IPS-18a (cell line): ENCODE data around the gene NUDT4.

Source experiments
- H3K27ac ChIP-seq: one replicate; pipeline ENCODE4 v1.5.1; 2013; ENCODE audit warnings: low read length
- H3K27me3 ChIP-seq: one replicate; pipeline ENCODE4 v1.6.1; 2013; ENCODE audit warnings: mild to moderate bottlenecking, low read length; ENCODE audit not compliant: control insufficient read depth, insufficient read depth
- H3K36me3 ChIP-seq: one replicate; pipeline ENCODE4 v1.6.1; 2013; ENCODE audit warnings: low read depth, low read length; ENCODE audit not compliant: control insufficient read depth
- H3K4me1 ChIP-seq: one replicate; pipeline ENCODE4 v1.6.1; 2013; ENCODE audit warnings: low read depth, low read length; ENCODE audit not compliant: control insufficient read depth
- H3K4me3 ChIP-seq: one replicate; pipeline ENCODE4 v1.5.1; 2013; ENCODE audit warnings: low read length
- H3K9ac ChIP-seq: one replicate; pipeline ENCODE4 v1.6.1; 2013; ENCODE audit warnings: mild to moderate bottlenecking, low read length, moderate library complexity
- H3K9me3 ChIP-seq: one replicate; pipeline ENCODE4 v1.6.1; 2013; ENCODE audit warnings: low read depth, low read length; ENCODE audit not compliant: control insufficient read depth

The NUDT4 gene

DNA sequence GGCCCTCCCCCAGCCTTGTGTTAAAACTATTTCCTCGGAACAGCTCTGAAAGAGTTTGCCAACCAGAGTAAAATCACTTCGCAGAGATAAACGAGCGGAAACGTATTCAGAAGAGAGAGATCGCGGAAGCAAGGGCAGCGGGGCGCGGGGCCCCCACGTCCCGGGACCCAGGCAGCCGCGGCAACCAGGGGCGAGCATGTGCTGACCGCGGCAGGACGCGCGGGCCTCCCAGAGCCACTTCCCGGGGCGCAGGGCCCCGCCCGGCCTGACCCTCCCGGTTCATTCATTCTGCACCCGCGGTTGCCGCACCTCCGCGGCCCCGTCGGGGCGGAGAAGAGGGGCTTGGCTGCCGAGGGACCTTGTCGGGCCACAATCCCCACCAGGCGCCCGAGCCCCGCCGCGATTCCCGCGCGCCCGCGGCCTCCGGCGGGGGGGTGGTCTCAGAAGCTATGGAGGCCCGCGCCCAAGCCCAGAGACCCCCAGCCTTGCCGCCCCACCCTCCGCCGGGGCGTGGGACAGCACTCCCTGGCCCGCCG, 63.4 kb downstream of the NUDT4 start:
- Histone ChIP-seq H3K27me3 (no peaks in the 10 kb centered on the region), H3K4me1 (peaks cover 18% of the 10 kb centered on the region), H3K9ac (peak overlapping the region; percentile 87), H3K36me3 (no peaks in the 10 kb centered on the region), H3K9me3 (no peaks in the 10 kb centered on the region), H3K27ac (no peak overlapping the region), H3K4me3 (peak overlapping the region; percentile 88)

DNA sequence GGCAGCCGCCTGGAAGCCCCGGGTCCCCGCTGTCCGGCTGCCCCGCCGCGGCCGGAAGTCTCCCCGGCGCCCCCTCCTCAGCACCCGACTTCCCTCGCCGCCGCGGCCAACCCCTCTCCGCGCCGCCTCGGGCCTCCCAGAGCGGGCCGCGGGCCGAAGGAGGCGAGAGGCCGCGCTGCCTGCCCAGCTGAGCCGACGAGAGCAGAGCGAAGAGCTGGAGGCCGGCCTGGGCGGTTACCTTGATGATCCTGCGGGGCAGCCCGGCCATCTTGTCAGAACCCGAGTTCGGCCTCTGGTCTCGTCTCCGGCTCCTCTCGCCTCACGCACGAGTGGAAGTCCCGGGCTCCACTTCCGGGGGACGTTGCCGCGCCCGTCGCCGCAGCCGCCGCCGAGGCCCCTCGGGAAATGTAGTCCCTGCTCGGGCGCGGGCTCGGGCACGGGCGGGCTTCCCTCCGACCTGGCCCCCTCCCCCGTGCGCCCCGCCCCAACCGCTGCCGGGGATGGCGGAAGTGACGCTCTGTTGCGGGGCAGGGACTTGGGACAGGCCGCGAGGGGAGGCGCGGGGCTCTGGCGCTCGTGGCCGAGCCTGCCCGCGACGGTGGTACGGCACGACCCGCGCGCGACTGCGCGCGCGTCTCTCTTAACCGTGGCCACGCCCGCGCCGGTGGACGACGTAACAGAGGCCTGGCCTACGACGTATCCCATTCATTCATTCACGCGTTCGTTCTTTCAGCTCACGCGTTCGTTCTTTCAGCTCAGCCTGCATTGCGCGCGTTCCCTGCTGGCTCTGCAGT, 64.1 kb downstream of the NUDT4 start, which contains the start of gene UBE2N:
Gene UBE2N (minus strand): TSS at position 331 of the 794 bp plus-strand sequence. CDS start 63 bp downstream, at position 268.
- peak within 1 kb of the TSS; percentile 86 for H3K27ac ChIP-seq
- no peaks in the 10 kb centered on the region for H3K9me3 ChIP-seq
- H3K9ac ChIP-seq: peak within 1 kb of the TSS; percentile 87
- peak within 1 kb of the TSS; percentile 88 for H3K4me3 ChIP-seq
- H3K27me3 ChIP-seq: no peaks in the 10 kb centered on the region
- H3K36me3 ChIP-seq: no peaks in the 10 kb centered on the region
- H3K4me1 ChIP-seq: peaks cover 18% of the 10 kb centered on the region

DNA sequence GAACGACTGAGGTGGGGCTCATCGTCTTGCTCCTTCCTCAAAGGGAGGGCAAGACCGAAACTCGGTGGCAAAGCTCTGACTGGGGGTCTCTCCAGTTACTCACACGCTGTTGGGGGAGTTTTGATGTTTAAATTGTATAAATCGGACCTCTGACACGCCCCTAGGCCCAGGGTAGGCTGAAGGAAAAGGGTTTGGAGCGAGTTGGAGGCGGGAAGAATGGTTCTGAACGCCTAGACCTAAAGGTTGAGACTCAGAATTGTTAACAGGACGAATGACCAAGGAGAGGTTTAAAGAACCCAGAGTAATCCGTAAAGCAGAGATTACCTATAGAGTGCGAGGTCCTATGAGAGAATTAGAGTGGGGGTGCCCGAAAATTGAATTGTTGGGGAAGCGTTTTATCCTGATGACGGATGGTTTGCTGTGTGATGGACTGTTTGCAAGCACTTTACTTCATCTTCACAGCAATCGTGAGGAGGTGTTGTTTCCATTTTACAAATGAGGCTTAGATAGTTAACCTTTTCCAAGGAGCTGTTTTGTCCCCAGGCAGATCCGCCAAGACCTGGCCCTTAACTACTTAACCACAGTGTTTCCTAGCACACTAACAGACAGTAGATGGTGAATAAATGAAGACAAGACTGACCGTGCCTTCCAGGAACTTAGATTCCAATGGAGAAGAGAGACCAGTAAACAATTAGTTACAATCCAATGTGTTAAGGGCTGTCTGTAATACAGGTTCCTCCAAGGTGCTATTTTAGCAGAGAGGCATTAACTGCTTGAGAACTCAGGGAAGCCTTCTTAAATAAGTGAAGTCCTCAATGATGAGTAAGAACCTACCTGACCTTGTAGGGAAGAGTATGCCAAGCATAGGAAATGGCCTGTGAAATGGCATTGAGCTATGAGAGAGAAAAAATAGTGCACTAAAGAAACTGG, 65.0 kb downstream of the NUDT4 start:
- Histone ChIP-seq H3K9me3 (no peaks in the 10 kb centered on the region), H3K4me1 (peaks cover 18% of the 10 kb centered on the region), H3K4me3 (peak overlapping the region; percentile 88), H3K36me3 (no peaks in the 10 kb centered on the region), H3K27me3 (no peaks in the 10 kb centered on the region), H3K9ac (peak overlapping the region; percentile 87), H3K27ac (peak overlapping the region; percentile 86)

DNA sequence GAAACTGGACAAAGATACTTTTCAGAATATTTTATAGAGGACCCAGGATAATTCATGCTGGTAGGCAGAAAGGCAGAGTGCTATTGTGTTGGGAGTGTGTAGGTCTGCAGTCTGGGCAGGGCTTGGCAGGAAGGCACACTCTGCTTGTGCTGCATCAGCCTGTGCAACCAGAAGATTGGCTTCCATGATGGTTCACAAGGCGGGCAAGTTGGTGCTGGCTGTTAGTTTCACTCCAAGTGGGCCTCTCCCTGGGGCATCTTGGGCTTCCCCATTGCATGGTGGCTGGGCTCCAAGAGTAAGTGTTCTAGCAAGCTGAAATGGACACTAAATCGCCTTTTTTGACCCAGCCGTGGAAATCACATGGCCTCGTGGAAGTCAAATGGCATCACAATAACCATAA, 65.9 kb downstream of the NUDT4 start:
- Histone ChIP-seq H3K4me3 (no peak overlapping the region), H3K4me1 (peaks cover 18% of the 10 kb centered on the region), H3K27ac (no peak overlapping the region), H3K36me3 (no peaks in the 10 kb centered on the region), H3K9ac (no peak overlapping the region), H3K9me3 (no peaks in the 10 kb centered on the region), H3K27me3 (no peaks in the 10 kb centered on the region)

DNA sequence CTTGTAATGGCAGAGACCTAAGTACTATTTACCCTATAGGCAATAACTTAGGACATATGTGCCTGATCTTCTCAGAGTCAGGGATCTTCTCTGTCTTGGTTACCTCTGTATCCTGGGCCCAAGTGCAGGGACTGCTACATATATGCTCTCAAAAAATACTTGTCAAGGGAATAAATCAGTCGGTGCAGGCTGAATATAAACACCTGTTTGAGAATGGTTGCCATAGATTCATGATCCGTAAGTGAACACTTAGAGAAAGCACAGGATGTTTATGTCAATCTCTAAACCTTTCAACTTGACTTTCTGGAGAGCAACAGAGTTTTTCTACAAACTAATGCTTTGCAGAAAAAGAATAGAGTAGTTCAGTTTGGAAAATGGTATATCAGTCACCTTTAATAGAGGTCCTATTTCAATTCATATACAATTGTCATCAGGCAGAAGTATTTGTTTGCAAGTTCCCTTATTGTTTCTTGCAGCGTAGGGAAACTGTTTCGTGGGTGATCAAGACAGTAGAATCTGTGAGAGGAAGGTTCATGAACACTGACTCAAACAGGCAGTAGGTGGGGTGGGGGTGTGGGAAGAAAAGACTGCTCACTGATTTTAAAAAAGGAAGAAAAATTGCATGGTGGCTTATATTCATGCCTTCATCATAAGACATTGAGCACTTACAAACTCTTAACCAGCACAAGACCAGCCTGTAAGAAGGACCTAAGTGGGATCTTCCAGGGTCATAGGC, 70.0 kb downstream of the NUDT4 start:
- Histone ChIP-seq H3K27ac (no peak overlapping the region), H3K4me3 (no peak overlapping the region), H3K9ac (no peak overlapping the region), H3K9me3 (no peaks in the 10 kb centered on the region), H3K27me3 (no peaks in the 10 kb centered on the region), H3K4me1 (peaks cover 5% of the 10 kb centered on the region), H3K36me3 (no peaks in the 10 kb centered on the region)

DNA sequence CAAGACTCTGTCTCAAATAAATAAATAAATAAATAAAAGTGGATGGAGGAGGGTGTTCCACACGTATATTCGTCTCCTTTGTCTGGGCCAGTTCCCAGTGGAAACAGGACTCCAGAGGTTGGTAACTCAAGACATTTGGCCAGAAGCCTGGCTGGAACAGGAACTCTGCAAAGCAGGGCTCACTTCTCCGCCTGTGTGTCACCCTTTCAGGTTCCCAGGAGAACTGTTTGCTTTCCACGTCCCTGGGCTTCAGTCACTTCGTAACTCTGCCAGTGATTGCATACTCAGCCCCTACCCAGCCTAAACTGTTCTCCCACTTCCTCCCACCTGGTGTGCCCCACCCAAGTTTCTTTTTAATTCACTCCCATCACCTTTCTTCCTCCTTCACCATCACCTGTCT, 71.1 kb downstream of the NUDT4 start:
- Histone ChIP-seq H3K4me3 (no peak overlapping the region), H3K27ac (no peak overlapping the region), H3K27me3 (no peaks in the 10 kb centered on the region), H3K4me1 (no peaks in the 10 kb centered on the region), H3K9ac (no peak overlapping the region), H3K36me3 (no peaks in the 10 kb centered on the region), H3K9me3 (no peaks in the 10 kb centered on the region)

DNA sequence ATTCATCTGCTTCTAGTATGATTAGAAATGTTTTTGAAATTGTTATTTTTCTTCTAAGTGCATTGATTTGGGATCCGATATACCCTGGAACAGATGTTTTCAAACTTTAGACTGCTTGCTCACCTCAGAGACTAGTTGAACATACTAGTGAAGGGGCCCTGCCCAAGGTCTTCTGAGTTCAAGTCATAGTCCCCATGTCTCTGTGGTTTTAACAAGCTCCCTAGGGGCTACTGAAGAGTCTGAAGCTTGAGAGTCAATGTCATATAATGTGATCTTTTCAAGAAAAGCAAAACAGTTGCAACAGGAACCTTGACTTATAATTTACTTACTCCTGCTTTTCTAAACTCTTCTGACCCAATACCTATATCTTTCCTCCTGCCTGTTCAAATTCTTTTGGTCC, 71.6 kb downstream of the NUDT4 start:
- Histone ChIP-seq H3K4me3 (no peak overlapping the region), H3K4me1 (no peaks in the 10 kb centered on the region), H3K9me3 (no peaks in the 10 kb centered on the region), H3K27me3 (no peaks in the 10 kb centered on the region), H3K36me3 (no peaks in the 10 kb centered on the region), H3K9ac (no peak overlapping the region), H3K27ac (no peak overlapping the region)

DNA sequence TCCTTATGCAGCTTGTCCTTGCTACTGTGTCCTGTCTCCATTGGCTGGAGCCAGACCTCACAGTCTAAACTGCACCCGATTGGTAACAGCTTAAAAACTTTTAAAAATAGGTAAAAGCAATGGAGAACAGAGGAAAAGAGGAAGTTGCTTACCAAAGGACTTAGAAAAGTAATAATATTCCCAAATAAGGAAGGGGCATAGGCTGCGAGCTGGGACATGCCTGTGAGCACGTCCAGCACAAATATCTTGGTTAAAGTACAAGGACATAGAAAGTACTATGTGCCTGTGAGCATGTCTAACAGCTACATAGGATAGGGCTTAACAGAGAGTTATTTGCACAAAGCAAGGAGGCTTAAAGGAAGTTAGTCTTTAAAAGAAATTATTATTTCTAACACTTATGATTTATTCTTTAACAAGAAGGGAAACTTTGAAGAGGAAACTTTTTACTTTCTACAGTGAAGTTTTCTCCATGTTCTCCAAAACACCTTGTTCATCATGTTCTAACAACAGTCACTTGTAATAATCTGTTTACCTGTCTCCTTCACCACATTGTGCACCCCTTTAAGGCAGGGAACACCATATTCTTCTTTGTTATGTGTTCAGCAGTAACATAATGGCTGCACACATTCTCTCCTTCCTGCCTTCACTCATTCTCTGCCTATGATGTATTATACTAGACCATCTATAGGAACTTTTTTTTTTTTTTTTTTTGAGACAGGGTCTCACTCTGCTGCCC, 73.9 kb downstream of the NUDT4 start:
- Histone ChIP-seq H3K4me1 (no peaks in the 10 kb centered on the region), H3K4me3 (no peak overlapping the region), H3K27ac (no peak overlapping the region), H3K36me3 (no peaks in the 10 kb centered on the region), H3K27me3 (no peaks in the 10 kb centered on the region), H3K9ac (no peak overlapping the region), H3K9me3 (no peaks in the 10 kb centered on the region)

DNA sequence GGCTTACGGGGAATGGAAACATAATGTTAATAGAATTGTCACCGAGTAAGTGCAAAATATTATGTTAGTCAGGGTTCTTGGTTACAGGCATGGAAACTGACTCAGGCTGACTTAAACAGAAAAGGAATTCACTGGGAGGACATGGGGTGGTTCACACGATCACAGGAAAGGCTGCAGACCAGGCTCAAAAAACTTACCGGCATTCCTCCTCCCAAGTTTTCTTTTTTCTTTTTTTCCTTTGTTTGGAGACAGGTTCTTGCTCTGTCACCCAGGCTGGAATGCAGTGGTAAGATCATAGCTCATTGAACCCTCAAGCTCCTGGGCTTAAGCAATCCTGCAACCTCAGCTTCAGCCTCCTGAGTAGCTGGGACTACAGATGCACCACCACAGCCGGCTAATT, 75.9 kb downstream of the NUDT4 start:
- no peaks in the 10 kb centered on the region for H3K27me3 ChIP-seq
- H3K27ac ChIP-seq: no peak overlapping the region
- no peak overlapping the region for H3K4me3 ChIP-seq
- no peaks in the 10 kb centered on the region for H3K4me1 ChIP-seq
- H3K36me3 ChIP-seq: no peaks in the 10 kb centered on the region
- no peaks in the 10 kb centered on the region for H3K9me3 ChIP-seq
- H3K9ac ChIP-seq: no peak overlapping the region

DNA sequence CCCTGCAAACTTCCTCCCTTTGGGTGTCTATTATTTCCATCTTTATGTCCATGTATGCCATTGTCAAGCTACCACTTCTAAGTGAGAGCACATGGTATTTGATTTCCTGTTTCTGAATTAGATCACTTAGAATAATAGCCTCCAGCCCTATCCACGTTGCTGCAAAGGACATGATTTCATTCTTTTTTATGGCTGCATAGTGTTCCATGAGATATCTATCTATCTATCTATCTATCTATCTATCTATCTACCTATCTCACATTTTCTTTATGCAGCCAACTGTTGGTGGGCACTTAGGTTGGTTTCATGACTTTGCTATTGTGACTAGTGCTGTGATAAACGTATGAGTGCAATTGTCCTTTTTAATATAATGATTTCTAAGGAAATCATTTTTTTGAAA, 78.4 kb downstream of the NUDT4 start:
- H3K9me3 ChIP-seq: no peaks in the 10 kb centered on the region
- no peak overlapping the region for H3K4me3 ChIP-seq
- H3K27ac ChIP-seq: no peak overlapping the region
- no peaks in the 10 kb centered on the region for H3K4me1 ChIP-seq
- H3K36me3 ChIP-seq: no peaks in the 10 kb centered on the region
- no peaks in the 10 kb centered on the region for H3K27me3 ChIP-seq
- no peak overlapping the region for H3K9ac ChIP-seq
